ENCODE measurements around the gene CEP192. TPM values are rescaled to one million over a fixed set of nuclear protein-coding genes. Genes with fewer than 3 reads are reported as not detected.

Gene CEP192
- total and polyA plus RNA-seq, 2 donors from 2014 or later: 4.9 to 31.7 TPM

- FAIRE-seq: no peak
- intact Hi-C loops (cut with DNase I): no loop called here
These were observed 1.6 kb upstream of the CEP192 start for GRCh38 chr18:12989397-12990122.

GRCh38 chr18:12990123-12990475, 1.1 kb upstream of the CEP192 start:
- Histone ChIP-seq H3K4me1 (ENCODE audit: control insufficient read depth in 2 of 3, insufficient read depth in 2 of 3, low read depth in 1 of 3, low read length in 3 of 3) (peaks cover 7 to 13% (median 12%) of the 10 kb centered on the region in 3 donors), H3K9ac (ENCODE audit: low read length in 3 of 3) (peak overlapping the region in 1 of 3 donors; percentile 70), H3K27ac (ENCODE audit: low read depth in 2 of 2, low read length in 2 of 2) (no peak overlapping the region), H3K27me3 (ENCODE audit: control insufficient read depth, insufficient read depth, low read length) (no peaks in the 10 kb centered on the region), H3K4me3 (ENCODE audit: low read length in 3 of 3) (peak overlapping the region; percentile 38 to 96 (median 81)), H3K9me3 (ENCODE audit: control insufficient read depth in 2 of 3, insufficient read depth in 1 of 3, low read length in 3 of 3) (no peaks in the 10 kb centered on the region), H3K36me3 (ENCODE audit: control insufficient read depth in 2 of 3, insufficient read depth in 3 of 3, low read length in 3 of 3) (peaks cover 0 to 2% (median 0%) of the 10 kb centered on the region in 3 donors)
- intact Hi-C loops (cut with DNase I): no loop called here
- peak in 2 of 5 donors; percentile 2 to 6 for DNase-seq
- TF ChIP-seq CTCF (IDR thresholded peaks at IDR 0.05; ENCODE audit: borderline replicate concordance, extremely low read depth, insufficient read depth): no peak
- no peak for FAIRE-seq

More at GRCh38 chr18:12989397-12990122, 1.6 kb upstream of the CEP192 start:
- peaks cover 0 to 2% (median 0%) of the 10 kb centered on the region in 3 donors for H3K36me3 ChIP-seq (ENCODE audit: control insufficient read depth in 2 of 3, insufficient read depth in 3 of 3, low read length in 3 of 3)
- H3K9me3 ChIP-seq (ENCODE audit: control insufficient read depth in 2 of 3, insufficient read depth in 1 of 3, low read length in 3 of 3): no peaks in the 10 kb centered on the region
- H3K9ac ChIP-seq (ENCODE audit: low read length in 3 of 3): no peak overlapping the region
- peak in 2 of 5 donors; percentile 23 to 36 for DNase-seq
- H3K27me3 ChIP-seq (ENCODE audit: control insufficient read depth, insufficient read depth, low read length): no peaks in the 10 kb centered on the region
- TF ChIP-seq CTCF (IDR thresholded peaks at IDR 0.05; ENCODE audit: borderline replicate concordance, extremely low read depth, insufficient read depth): no peak
- no peak overlapping the region for H3K27ac ChIP-seq (ENCODE audit: low read depth in 2 of 2, low read length in 2 of 2)
- no peak overlapping the region for H3K4me3 ChIP-seq (ENCODE audit: low read length in 3 of 3)
- H3K4me1 ChIP-seq (ENCODE audit: control insufficient read depth in 2 of 3, insufficient read depth in 2 of 3, low read depth in 1 of 3, low read length in 3 of 3): peaks cover 7 to 13% (median 12%) of the 10 kb centered on the region in 3 donors

- no peak for DNase-seq
- Histone ChIP-seq H3K9ac (ENCODE audit: low read length in 3 of 3) (peak overlapping the region; percentile 63 to 86 (median 70)), H3K9me3 (ENCODE audit: control insufficient read depth in 2 of 3, insufficient read depth in 1 of 3, low read length in 3 of 3) (no peaks in the 10 kb centered on the region), H3K4me3 (ENCODE audit: low read length in 3 of 3) (peak overlapping the region; percentile 81 to 96 (median 86)), H3K4me1 (ENCODE audit: control insufficient read depth in 2 of 3, insufficient read depth in 2 of 3, low read depth in 1 of 3, low read length in 3 of 3) (peaks cover 7 to 13% (median 12%) of the 10 kb centered on the region in 3 donors), H3K36me3 (ENCODE audit: control insufficient read depth in 2 of 3, insufficient read depth in 3 of 3, low read length in 3 of 3) (peaks cover 0 to 2% (median 0%) of the 10 kb centered on the region in 3 donors), H3K27me3 (ENCODE audit: control insufficient read depth, insufficient read depth, low read length) (no peaks in the 10 kb centered on the region), H3K27ac (ENCODE audit: low read depth in 2 of 2, low read length in 2 of 2) (peak overlapping the region; percentile 33 to 79)
- intact Hi-C loops (cut with DNase I): no loop called here
- FAIRE-seq: no peak
- no peak for TF ChIP-seq CTCF (IDR thresholded peaks at IDR 0.05; ENCODE audit: borderline replicate concordance, extremely low read depth, insufficient read depth)
These were observed 558 bp upstream of the CEP192 start for GRCh38 chr18:12990641-12990966.
